ENCODE data around the gene UGT1A9.
"Not testable (repeated sequence)": the region's sequence is repeated elsewhere in the genome, so short reads cannot be mapped to it uniquely, and the experiment has no call there.

DNA sequence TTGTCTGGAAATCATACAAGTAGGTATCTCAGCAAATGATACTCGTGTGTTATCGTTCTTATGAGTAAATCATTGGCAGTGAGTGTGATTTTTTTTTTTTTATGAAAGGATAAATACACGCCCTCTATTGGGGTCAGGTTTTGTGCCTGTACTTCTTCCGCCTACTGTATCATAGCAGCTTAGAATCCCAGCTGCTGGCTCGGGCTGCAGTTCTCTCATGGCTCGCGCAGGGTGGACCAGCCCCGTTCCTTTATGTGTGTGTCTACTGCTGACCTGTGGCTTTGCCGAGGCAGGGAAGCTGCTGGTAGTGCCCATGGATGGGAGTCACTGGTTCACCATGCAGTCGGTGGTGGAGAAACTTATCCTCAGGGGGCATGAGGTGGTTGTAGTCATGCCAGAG lies 35.4 kb upstream of the UGT1A9 start, which contains the start of gene UGT1A10:
- TF ChIP-seq, protein P1, sequence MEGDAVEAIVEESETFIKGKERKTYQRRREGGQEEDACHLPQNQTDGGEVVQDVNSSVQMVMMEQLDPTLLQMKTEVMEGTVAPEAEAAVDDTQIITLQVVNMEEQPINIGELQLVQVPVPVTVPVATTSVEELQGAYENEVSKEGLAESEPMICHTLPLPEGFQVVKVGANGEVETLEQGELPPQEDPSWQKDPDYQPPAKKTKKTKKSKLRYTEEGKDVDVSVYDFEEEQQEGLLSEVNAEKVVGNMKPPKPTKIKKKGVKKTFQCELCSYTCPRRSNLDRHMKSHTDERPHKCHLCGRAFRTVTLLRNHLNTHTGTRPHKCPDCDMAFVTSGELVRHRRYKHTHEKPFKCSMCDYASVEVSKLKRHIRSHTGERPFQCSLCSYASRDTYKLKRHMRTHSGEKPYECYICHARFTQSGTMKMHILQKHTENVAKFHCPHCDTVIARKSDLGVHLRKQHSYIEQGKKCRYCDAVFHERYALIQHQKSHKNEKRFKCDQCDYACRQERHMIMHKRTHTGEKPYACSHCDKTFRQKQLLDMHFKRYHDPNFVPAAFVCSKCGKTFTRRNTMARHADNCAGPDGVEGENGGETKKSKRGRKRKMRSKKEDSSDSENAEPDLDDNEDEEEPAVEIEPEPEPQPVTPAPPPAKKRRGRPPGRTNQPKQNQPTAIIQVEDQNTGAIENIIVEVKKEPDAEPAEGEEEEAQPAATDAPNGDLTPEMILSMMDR (IDR thresholded peaks at IDR 0.05) = not testable (repeated sequence)
- peak; percentile 88 for TF ChIP-seq POLR2A (IDR thresholded peaks at IDR 0.05)

All from transverse colon (tissue), 3 donors.